Measurements from ENCODE around the gene NFIB. TPM values are rescaled to one million over a fixed set of nuclear protein-coding genes. Genes with fewer than 3 reads are reported as not detected.

The NFIB gene
- total RNA-seq, 2 donors from 2014 or later, result 47.0 to 65.9 TPM

GRCh38 chr9:14192556-14192955 lies 121.4 kb downstream of the NFIB start:
- intact Hi-C loops (cut with DNase I), result no loop called here
- ATAC-seq (no peak), DNase-seq (no peak)
- no peaks in the 10 kb centered on the region for H3K9me3 ChIP-seq
- H3K4me3 ChIP-seq, result no peak overlapping the region
- peaks cover 20% of the 10 kb centered on the region for H3K4me1 ChIP-seq
- 85 to 86% methylated on average over 1 of the region's 1 CpG for WGBS, 2 donors
- TF ChIP-seq POLR2A (IDR thresholded peaks at IDR 0.05) (no peak), CTCF (IDR thresholded peaks at IDR 0.05) (no peak)
- no peaks in the 10 kb centered on the region for H3K27me3 ChIP-seq
- H3K36me3 ChIP-seq (replicated peaks in 1 of 2; ENCODE audit: insufficient read depth in 1 of 2, low read depth in 2 of 2), result no peaks in the 10 kb centered on the region
- H3K27ac ChIP-seq, result no peak overlapping the region

GRCh38 chr9:14191512-14191911 lies 122.4 kb downstream of the NFIB start:
- H3K27ac ChIP-seq, result no peak overlapping the region
- WGBS, 2 donors, result 71 to 89% methylated on average over 1 of the region's 1 CpG
- intact Hi-C loops (cut with DNase I), result no loop called here
- H3K4me1 ChIP-seq, result peaks cover 16% of the 10 kb centered on the region
- H3K9me3 ChIP-seq, result no peaks in the 10 kb centered on the region
- ATAC-seq (no peak), DNase-seq (no peak)
- no peaks in the 10 kb centered on the region for H3K27me3 ChIP-seq
- TF ChIP-seq POLR2A (IDR thresholded peaks at IDR 0.05) (no peak), CTCF (IDR thresholded peaks at IDR 0.05) (no peak)
- H3K4me3 ChIP-seq, result no peak overlapping the region
- H3K36me3 ChIP-seq (replicated peaks in 1 of 2; ENCODE audit: insufficient read depth in 1 of 2, low read depth in 2 of 2), result no peaks in the 10 kb centered on the region

- DNase-seq, result no peak
- no peaks in the 10 kb centered on the region for H3K36me3 ChIP-seq (replicated peaks in 1 of 2; ENCODE audit: insufficient read depth in 1 of 2, low read depth in 2 of 2)
- no peak overlapping the region for H3K27ac ChIP-seq
- intact Hi-C loops (cut with DNase I), result no loop called here
- 63 to 80% methylated on average over 1 of the region's 1 CpG for WGBS, 2 donors
- no peak for TF ChIP-seq POLR2A (IDR thresholded peaks at IDR 0.05)
- TF ChIP-seq CTCF (IDR thresholded peaks at IDR 0.05), result no peak
- H3K4me3 ChIP-seq, result no peak overlapping the region
- no peaks in the 10 kb centered on the region for H3K9me3 ChIP-seq
- no peaks in the 10 kb centered on the region for H3K27me3 ChIP-seq
- no peak for ATAC-seq
- H3K4me1 ChIP-seq, result peaks cover 18% of the 10 kb centered on the region
Measured at GRCh38 chr9:14190240-14190639, 123.7 kb downstream of the NFIB start.

GRCh38 chr9:14189578-14189977 lies 124.4 kb downstream of the NFIB start:
- peaks cover 20% of the 10 kb centered on the region for H3K4me1 ChIP-seq
- no peak for DNase-seq
- no peak overlapping the region for H3K4me3 ChIP-seq
- no peaks in the 10 kb centered on the region for H3K36me3 ChIP-seq (replicated peaks in 1 of 2; ENCODE audit: insufficient read depth in 1 of 2, low read depth in 2 of 2)
- H3K27me3 ChIP-seq, result no peaks in the 10 kb centered on the region
- TF ChIP-seq CTCF (IDR thresholded peaks at IDR 0.05) (no peak), POLR2A (IDR thresholded peaks at IDR 0.05) (no peak)
- H3K27ac ChIP-seq, result no peak overlapping the region
- intact Hi-C loops (cut with DNase I), result no loop called here
- no peak for ATAC-seq
- WGBS, 2 donors, result 92 to 96% methylated on average over 1 of the region's 1 CpG
- H3K9me3 ChIP-seq, result no peaks in the 10 kb centered on the region

GRCh38 chr9:14189146-14189545 lies 124.8 kb downstream of the NFIB start:
- ATAC-seq (no peak), DNase-seq (no peak)
- H3K27ac ChIP-seq, result no peak overlapping the region
- WGBS, 2 donors, result 83 to 91% methylated on average over 4 of the region's 4 CpGs
- no peak overlapping the region for H3K4me3 ChIP-seq
- no peaks in the 10 kb centered on the region for H3K9me3 ChIP-seq
- H3K4me1 ChIP-seq, result peaks cover 20% of the 10 kb centered on the region
- no peak for TF ChIP-seq CTCF (IDR thresholded peaks at IDR 0.05)
- no peak for TF ChIP-seq POLR2A (IDR thresholded peaks at IDR 0.05)
- intact Hi-C loops (cut with DNase I), result no loop called here
- no peaks in the 10 kb centered on the region for H3K27me3 ChIP-seq
- H3K36me3 ChIP-seq (replicated peaks in 1 of 2; ENCODE audit: insufficient read depth in 1 of 2, low read depth in 2 of 2), result no peaks in the 10 kb centered on the region

Data from body of pancreas (tissue), 4 donors.